Measurements from ENCODE around the gene ZNF213. TPM values are rescaled to one million over a fixed set of nuclear protein-coding genes. Genes with fewer than 3 reads are reported as not detected.
A peak's percentile ranks its signal among the peaks of the same experiment; 100 is the strongest.

The ZNF213 gene
- polyA plus RNA-seq, 1 donor (not counting 4 experiments of a cell fraction or from before 2014, with no cell fraction given): 0.51 TPM

DNA sequence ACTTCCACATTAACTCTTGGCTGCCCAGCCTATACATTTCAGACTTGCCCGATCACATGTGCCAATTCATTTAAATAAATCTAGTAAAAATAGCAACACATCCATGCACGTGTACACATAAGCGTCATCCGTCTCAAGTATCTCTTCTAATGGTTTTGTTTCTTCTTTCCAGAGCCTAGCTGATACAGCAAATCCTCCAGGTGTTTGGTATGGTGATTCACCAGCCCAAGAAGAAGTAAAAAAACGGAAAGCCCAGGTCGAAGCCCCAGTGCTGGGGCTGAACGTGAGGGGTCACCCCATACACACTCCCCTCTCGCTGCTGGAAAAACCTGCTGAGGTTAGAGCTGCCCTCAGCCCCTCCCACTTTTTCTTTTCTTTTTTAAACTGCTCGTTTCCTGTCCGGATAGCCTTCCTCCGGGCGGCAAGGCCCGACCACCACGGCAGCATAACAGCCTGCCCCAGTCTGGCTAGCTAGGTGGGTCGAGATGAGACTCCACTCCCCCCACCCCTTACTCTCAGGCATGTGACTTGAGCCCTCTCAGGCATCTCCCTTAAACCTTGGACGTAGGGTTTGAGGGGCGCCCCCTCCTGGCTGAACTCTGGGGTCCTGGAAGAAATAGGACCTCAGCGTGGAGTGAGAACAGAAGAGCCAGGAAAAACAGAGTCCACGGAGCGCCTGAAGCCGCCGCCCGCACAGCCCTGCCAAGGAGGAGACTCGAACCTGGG, 39.2 kb downstream of the ZNF213 start:
- no peak for DNase-seq (ENCODE audit: low read depth, low spot score)
- H2AFZ ChIP-seq (ENCODE audit: control insufficient read depth, low read length): peak overlapping the region; percentile 73

DNA sequence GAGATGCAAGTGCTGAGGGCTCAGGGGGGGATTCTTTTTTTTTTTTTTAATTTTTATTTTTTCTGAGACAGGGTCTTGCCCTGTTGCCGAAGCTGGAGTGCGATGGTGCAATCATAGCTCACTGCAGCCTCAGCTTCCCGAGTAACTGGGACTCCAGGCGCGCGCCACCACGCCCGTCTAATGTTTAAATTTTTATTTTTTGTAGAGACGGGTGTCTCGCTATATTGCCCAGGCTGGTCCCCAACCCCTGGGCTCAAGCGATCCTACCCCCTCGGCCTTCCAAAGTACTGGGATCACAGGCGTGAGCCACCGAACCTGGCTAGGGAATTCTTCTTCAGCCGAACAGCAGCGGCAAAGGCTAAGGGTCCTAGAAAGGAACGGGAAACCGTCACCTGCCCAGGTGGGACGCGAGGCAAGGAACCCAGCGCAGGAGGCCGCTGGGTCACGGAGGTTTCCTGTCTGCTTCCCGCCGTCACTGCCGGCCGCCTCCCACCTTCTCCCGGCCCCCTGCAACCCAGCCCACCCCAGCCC, 39.9 kb downstream of the ZNF213 start:
- peak overlapping the region; percentile 58 for H3K9ac ChIP-seq (ENCODE audit: control insufficient read depth, extremely low read depth, insufficient read depth, low read length)
- TF ChIP-seq, protein P1, sequence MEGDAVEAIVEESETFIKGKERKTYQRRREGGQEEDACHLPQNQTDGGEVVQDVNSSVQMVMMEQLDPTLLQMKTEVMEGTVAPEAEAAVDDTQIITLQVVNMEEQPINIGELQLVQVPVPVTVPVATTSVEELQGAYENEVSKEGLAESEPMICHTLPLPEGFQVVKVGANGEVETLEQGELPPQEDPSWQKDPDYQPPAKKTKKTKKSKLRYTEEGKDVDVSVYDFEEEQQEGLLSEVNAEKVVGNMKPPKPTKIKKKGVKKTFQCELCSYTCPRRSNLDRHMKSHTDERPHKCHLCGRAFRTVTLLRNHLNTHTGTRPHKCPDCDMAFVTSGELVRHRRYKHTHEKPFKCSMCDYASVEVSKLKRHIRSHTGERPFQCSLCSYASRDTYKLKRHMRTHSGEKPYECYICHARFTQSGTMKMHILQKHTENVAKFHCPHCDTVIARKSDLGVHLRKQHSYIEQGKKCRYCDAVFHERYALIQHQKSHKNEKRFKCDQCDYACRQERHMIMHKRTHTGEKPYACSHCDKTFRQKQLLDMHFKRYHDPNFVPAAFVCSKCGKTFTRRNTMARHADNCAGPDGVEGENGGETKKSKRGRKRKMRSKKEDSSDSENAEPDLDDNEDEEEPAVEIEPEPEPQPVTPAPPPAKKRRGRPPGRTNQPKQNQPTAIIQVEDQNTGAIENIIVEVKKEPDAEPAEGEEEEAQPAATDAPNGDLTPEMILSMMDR (optimal IDR thresholded peaks at IDR 0.05 in 1 of 3, IDR thresholded peaks at IDR 0.05 in 1 of 3, conservative IDR thresholded peaks at IDR 0.05 in 1 of 3; ENCODE audit: extremely low read depth in 1 of 3, insufficient read depth in 2 of 3, low read length in 3 of 3): no peak
- TF ChIP-seq EZH2 (IDR thresholded peaks at IDR 0.05; ENCODE audit: low read length): no peak
- DNase-seq (ENCODE audit: low read depth, low spot score) (no peak), FAIRE-seq (no peak)
- no peaks in the 10 kb centered on the region for H4K20me1 ChIP-seq (ENCODE audit: control insufficient read depth, extremely low read depth, insufficient read depth, low read length)
- peak overlapping the region; percentile 81 for H3K4me2 ChIP-seq (ENCODE audit: control insufficient read depth, extremely low read depth, insufficient read depth, low read depth, low read length)
- peaks cover 23% of the 10 kb centered on the region for H3K4me1 ChIP-seq (ENCODE audit: control insufficient read depth, extremely low read depth, insufficient read depth, low read length)
- dilution Hi-C loops (cut with MboI; ENCODE audit: extremely low pct_ligation_motif_present, low sequenced_read_pairs): no loop called here
- no peaks in the 10 kb centered on the region for H3K9me1 ChIP-seq (ENCODE audit: control insufficient read depth, extremely low read depth, insufficient read depth, low read length)
- no peaks in the 10 kb centered on the region for H3K27me3 ChIP-seq (ENCODE audit: control insufficient read depth, extremely low read depth, insufficient read depth, low read length)
- H3K9me3 ChIP-seq (ENCODE audit: control insufficient read depth, low read depth, low read length): no peaks in the 10 kb centered on the region
- peak overlapping the region; percentile 43 for H3K27ac ChIP-seq (ENCODE audit: control insufficient read depth, insufficient read depth, low read length)
- no peaks in the 10 kb centered on the region for H3K79me2 ChIP-seq (ENCODE audit: control insufficient read depth, insufficient read depth, low read length)
- no peaks in the 10 kb centered on the region for H3K36me3 ChIP-seq (ENCODE audit: control insufficient read depth in 2 of 2, extremely low read depth in 1 of 2, insufficient read depth in 2 of 2, low read length in 2 of 2)
- peak overlapping the region; percentile 80 for H2AFZ ChIP-seq (ENCODE audit: control insufficient read depth, low read length)
- H3K4me3 ChIP-seq (ENCODE audit: control insufficient read depth in 2 of 3, extremely low read depth in 1 of 3, insufficient read depth in 2 of 3, low read depth in 1 of 3, low read length in 3 of 3): peak overlapping the region; percentile 45 to 70 (median 67)

More for the DNA sequence above, 39.2 kb downstream of the ZNF213 start:
- H3K27ac ChIP-seq (ENCODE audit: control insufficient read depth, insufficient read depth, low read length): peak overlapping the region; percentile 43
- H3K9ac ChIP-seq (ENCODE audit: control insufficient read depth, extremely low read depth, insufficient read depth, low read length): peak overlapping the region; percentile 58
- no peaks in the 10 kb centered on the region for H3K9me1 ChIP-seq (ENCODE audit: control insufficient read depth, extremely low read depth, insufficient read depth, low read length)
- peak overlapping the region; percentile 13 to 70 (median 59) for H3K4me3 ChIP-seq (ENCODE audit: control insufficient read depth in 2 of 3, extremely low read depth in 1 of 3, insufficient read depth in 2 of 3, low read depth in 1 of 3, low read length in 3 of 3)
- no peaks in the 10 kb centered on the region for H3K9me3 ChIP-seq (ENCODE audit: control insufficient read depth, low read depth, low read length)
- peak; percentile 13 for FAIRE-seq
- no peaks in the 10 kb centered on the region for H3K79me2 ChIP-seq (ENCODE audit: control insufficient read depth, insufficient read depth, low read length)
- no peaks in the 10 kb centered on the region for H3K36me3 ChIP-seq (ENCODE audit: control insufficient read depth in 2 of 2, extremely low read depth in 1 of 2, insufficient read depth in 2 of 2, low read length in 2 of 2)
- dilution Hi-C loops (cut with MboI; ENCODE audit: extremely low pct_ligation_motif_present, low sequenced_read_pairs): no loop called here
- no peaks in the 10 kb centered on the region for H4K20me1 ChIP-seq (ENCODE audit: control insufficient read depth, extremely low read depth, insufficient read depth, low read length)
- H3K4me1 ChIP-seq (ENCODE audit: control insufficient read depth, extremely low read depth, insufficient read depth, low read length): peaks cover 23% of the 10 kb centered on the region
- H3K27me3 ChIP-seq (ENCODE audit: control insufficient read depth, extremely low read depth, insufficient read depth, low read length): no peaks in the 10 kb centered on the region
- H3K4me2 ChIP-seq (ENCODE audit: control insufficient read depth, extremely low read depth, insufficient read depth, low read depth, low read length): peak overlapping the region; percentile 81
- TF ChIP-seq, protein P1 (optimal IDR thresholded peaks at IDR 0.05 in 1 of 3, IDR thresholded peaks at IDR 0.05 in 1 of 3, conservative IDR thresholded peaks at IDR 0.05 in 1 of 3; ENCODE audit: extremely low read depth in 1 of 3, insufficient read depth in 2 of 3, low read length in 3 of 3): peak; percentile 45 to 60 (median 54)
- no peak for TF ChIP-seq EZH2 (IDR thresholded peaks at IDR 0.05; ENCODE audit: low read length)

All from keratinocyte (primary cell).